Psoas muscle (tissue), 8 donors: ENCODE measurements around the gene CTIF. TPM values are rescaled to one million over a fixed set of nuclear protein-coding genes. Genes with fewer than 3 reads are reported as not detected.

Experiments
- ATAC-seq, 4 donors: fragments of 200-7000 bp; cut with Tn5 transposase; one replicate each; pipeline ENCODE4 v1.9.1; 2020; ENCODE audit warnings: moderate library complexity in 3 of 4, mild to moderate bottlenecking in 2 of 4
- DNase-seq, 2 donors: peaks; one replicate each; pipeline ENCODE4 v3.0.0-alpha.2; 2020
- H3K27ac ChIP-seq: fragments of 200-600 bp; one replicate; pipeline ENCODE4 v1.8.0; 2022
- H3K27me3 ChIP-seq, 3 donors: fragments of 200-600 bp in 1 of 3; one replicate each; pipeline versions ENCODE4 v1.6.1 to v1.8.0; 2013 to 2022; ENCODE audit warnings: low read length in 2 of 3, mild to moderate bottlenecking in 2 of 3, moderate library complexity in 1 of 3; ENCODE audit not compliant: insufficient read depth in 3 of 3
- H3K36me3 ChIP-seq, 2 donors: fragments of 200-600 bp in 1 of 2; one replicate each; pipeline versions ENCODE4 v1.6.1 to v1.8.0; 2013 to 2022; ENCODE audit warnings: low read depth in 1 of 2, mild to moderate bottlenecking in 1 of 2, moderate library complexity in 1 of 2; ENCODE audit not compliant: insufficient read depth in 1 of 2
- H3K4me1 ChIP-seq: fragments of 200-600 bp; one replicate; pipeline ENCODE4 v1.8.0; 2022
- H3K4me3 ChIP-seq: fragments of 200-600 bp; one replicate; pipeline ENCODE4 v1.8.0; 2022; ENCODE audit warnings: mild to moderate bottlenecking
- H3K9me3 ChIP-seq: fragments of 200-600 bp; one replicate; pipeline ENCODE4 v1.8.0; 2022
- WGBS, 3 donors: extraction: QIAGEN DNeasy Blood & Tissue Kit; methylation state at CpG; one replicate each; pipeline versions ENCODE4 v1.1.6 to v1.1.7; 2013; 5-methylcytosine and 5-hydroxymethylcytosine counted together
- intact Hi-C, 2 donors: fragments of 100-400 bp; cut with DNase I; formaldehyde crosslinking; loops; one replicate each; pipeline versions ENCODE4 v1.11.0 to v1.14.2; 2022
- polyA plus RNA-seq, 3 donors: library from polyadenylated mRNA; stranded (reverse); fragments of 200-250 nt; gene quantifications; one replicate each; pipeline ENCODE4 v1.2.3, GENCODE V29; 2013
- total RNA-seq, 4 donors: library from RNA; stranded (reverse); fragmentation: NEBNext Ultra II Directional in 2 of 4; extraction: Animal tissue kit (Norgen Biotek cat#: 25700) in 2 of 4; gene quantifications; one replicate each; pipeline versions ENCODE4 v1.2.1 to v1.2.4, GENCODE V29; 2021 to 2023
- TF ChIP-seq, protein P1 (sequence below): fragments of 200-600 bp; IDR thresholded peaks from one replicate; pipeline ENCODE4 v1.8.0; 2022; ENCODE audit warnings: antibody characterized with exemption
- donor health status: healthy with polysubstance abuse.
- donor health status: DM: no; HTN: no; CAD: no; lungs with moderate emphysema.
- donor health status: Bipolar disorder and iron deficiency.
- donor health status: healthy.
- donor health status: DM: yes; HTN: yes; CAD: no.
- donor health status: DM: no; HTN: no; CAD: no.
- donor health status: DM: no; HTN: no; CAD: no.
- donor health status: DM: yes; HTN: yes; CAD: no.

Gene CTIF
- total and polyA plus RNA-seq, 7 donors = 11.3 to 40.5 (median 26.9) TPM

DNA sequence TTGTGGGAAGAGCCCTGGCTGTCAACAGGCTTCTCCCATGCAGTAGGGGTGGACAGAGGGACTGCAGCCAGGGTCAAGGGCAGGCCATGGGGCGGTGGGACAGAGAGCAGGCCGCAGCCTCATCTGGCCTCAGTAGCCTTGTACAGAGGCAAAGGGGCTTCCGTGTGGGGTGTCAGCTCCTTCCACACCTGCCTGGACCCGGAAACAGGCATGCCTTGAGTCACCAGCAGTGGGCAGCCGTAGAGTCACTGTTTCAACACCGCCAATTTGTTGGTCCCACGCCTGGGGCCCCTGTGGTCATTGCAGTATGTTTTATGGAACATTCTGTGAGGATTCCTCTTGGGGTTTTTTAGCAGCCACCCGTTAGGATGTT lies 238.9 kb downstream of the CTIF start:
- ATAC-seq (no peak), DNase-seq (no peak)
- Histone ChIP-seq H3K27me3 (no peaks in the 10 kb centered on the region), H3K27ac (no peak overlapping the region), H3K36me3 (no peaks in the 10 kb centered on the region), H3K4me1 (peaks cover 48% of the 10 kb centered on the region), H3K4me3 (no peak overlapping the region), H3K9me3 (no peaks in the 10 kb centered on the region)
- TF ChIP-seq, protein P1, sequence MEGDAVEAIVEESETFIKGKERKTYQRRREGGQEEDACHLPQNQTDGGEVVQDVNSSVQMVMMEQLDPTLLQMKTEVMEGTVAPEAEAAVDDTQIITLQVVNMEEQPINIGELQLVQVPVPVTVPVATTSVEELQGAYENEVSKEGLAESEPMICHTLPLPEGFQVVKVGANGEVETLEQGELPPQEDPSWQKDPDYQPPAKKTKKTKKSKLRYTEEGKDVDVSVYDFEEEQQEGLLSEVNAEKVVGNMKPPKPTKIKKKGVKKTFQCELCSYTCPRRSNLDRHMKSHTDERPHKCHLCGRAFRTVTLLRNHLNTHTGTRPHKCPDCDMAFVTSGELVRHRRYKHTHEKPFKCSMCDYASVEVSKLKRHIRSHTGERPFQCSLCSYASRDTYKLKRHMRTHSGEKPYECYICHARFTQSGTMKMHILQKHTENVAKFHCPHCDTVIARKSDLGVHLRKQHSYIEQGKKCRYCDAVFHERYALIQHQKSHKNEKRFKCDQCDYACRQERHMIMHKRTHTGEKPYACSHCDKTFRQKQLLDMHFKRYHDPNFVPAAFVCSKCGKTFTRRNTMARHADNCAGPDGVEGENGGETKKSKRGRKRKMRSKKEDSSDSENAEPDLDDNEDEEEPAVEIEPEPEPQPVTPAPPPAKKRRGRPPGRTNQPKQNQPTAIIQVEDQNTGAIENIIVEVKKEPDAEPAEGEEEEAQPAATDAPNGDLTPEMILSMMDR = no peak
- WGBS, 3 donors = 84 to 96% (median 93%) methylated on average over 8 of the region's 8 CpGs
- intact Hi-C loops = loop anchor here in 1 of 2 donors (5.0 kb wide), 2 partner anchors 100 to 265 kb away; no protein-coding TSS in a partner anchor

DNA sequence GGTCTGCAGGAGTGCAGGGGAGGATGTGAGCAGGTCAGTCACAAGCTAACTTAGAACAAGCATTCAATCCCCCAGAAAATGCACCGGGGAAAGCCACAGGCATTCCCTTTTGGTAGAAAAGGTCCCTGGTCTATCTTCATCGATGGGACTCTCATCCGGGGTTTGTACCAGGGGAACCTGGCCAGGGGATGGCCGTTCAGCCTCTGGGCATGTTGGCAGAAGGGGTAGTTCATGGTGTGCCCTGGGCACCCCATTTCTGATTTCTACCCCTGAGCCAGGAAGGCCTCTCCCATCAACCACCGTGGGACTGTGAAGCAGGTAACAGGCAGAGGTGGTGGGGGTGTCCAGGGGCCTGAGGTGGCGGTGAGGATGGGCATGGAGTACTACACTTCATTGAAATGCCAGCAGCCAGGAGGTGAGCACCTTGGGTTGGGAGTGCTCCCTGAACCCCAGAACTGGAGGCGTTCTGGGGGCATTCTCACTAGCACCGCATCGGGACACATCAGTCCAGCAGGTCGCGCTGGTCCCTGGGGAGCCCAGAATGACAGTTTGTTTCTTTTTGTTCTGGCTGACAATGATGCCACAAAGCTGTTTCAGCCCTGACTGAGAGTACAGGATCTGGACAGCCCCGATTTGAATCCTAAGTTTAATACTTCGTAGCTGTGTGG lies 239.6 kb downstream of the CTIF start:
- 91 to 96% (median 94%) methylated on average over 13 of the region's 13 CpGs for WGBS, 3 donors

DNA sequence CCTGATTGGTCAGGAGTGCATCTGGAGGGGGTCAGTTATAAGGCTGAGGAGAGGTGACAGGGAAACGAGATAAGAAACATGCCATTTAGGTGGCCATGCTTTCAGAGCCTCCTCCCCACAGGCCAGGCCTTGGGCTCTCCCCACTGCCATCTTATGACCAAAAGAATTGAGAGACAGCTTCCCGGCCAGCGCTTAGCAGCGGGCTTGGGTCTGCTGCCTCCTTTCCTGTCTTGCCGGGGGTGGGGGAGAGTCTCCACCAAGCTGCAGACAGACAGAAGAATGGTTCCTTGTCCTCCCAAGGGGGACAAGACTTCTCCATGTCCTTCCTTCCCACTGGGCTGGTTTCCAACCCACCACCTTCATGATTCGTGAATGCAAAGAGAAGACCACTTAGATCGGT lies 240.6 kb downstream of the CTIF start:
- Histone ChIP-seq H3K4me3 (no peak overlapping the region), H3K4me1 (peaks cover 59% of the 10 kb centered on the region), H3K36me3 (no peaks in the 10 kb centered on the region), H3K27me3 (no peaks in the 10 kb centered on the region), H3K9me3 (no peaks in the 10 kb centered on the region), H3K27ac (peak overlapping the region; percentile 74)
- 91 to 95% (median 94%) methylated on average over 7 of the region's 7 CpGs for WGBS, 3 donors
- TF ChIP-seq, protein P1 = no peak
- intact Hi-C loops = loop anchor here in 1 of 2 donors (5.0 kb wide), 2 partner anchors 102 to 263 kb away; no protein-coding TSS in a partner anchor
- DNase-seq = peak in 1 of 2 donors; percentile 5
- no peak for ATAC-seq

More for the DNA sequence above, 239.6 kb downstream of the CTIF start:
- Histone ChIP-seq H3K4me1 (peaks cover 49% of the 10 kb centered on the region), H3K9me3 (no peaks in the 10 kb centered on the region), H3K27me3 (no peaks in the 10 kb centered on the region), H3K4me3 (no peak overlapping the region), H3K36me3 (no peaks in the 10 kb centered on the region), H3K27ac (no peak overlapping the region)
- DNase-seq (peak; percentile 12 to 29), ATAC-seq (no peak)
- intact Hi-C loops = loop anchor here in 1 of 2 donors (5.0 kb wide), 2 partner anchors 101 to 264 kb away; no protein-coding TSS in a partner anchor
- TF ChIP-seq, protein P1 = no peak

DNA sequence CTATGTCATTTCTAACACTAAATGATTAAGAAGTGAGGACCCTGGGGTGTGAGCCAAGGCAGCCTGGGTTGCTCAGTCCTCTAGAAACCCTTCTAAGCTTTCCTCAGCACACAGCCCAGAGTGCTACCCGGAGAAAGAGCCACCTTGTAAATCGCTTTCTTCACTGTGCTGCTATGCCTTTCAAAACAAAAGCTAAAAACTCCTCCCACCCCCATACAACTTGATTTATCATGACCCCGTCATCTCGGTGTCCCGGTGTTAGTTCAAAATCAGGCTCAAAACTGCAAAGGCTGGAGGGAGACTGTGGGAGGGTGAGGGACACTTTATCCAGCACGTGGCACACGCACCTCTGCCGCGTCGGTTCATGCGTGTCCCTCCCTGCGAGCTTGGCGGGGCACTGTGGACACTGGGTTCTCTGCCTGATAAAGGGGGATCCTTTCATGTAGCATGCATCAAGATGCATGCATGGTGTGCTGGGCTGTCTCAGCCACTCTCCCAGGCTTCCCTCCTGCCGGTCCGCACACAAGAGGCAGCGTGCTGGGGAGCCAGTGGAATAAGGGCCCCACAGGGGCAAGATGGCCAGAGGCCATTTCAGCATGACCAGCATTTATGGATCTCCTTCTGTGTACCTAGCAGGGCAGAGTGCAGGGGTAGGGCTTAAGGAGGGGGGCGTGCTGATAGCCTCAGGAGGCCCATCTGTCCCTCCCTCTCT lies 241.5 kb downstream of the CTIF start:
- no peaks in the 10 kb centered on the region for H3K36me3 ChIP-seq
- peaks cover 59% of the 10 kb centered on the region for H3K4me1 ChIP-seq
- peak overlapping the region; percentile 39 for H3K4me3 ChIP-seq
- intact Hi-C loops = loop anchor here in 1 of 2 donors (5.0 kb wide), 1 partner anchor 157 kb away; no protein-coding TSS in a partner anchor
- peak overlapping the region; percentile 74 for H3K27ac ChIP-seq
- TF ChIP-seq, protein P1 = no peak
- no peaks in the 10 kb centered on the region for H3K27me3 ChIP-seq
- WGBS, 3 donors = 53 to 87% (median 54%) methylated on average over 17 of the region's 17 CpGs
- H3K9me3 ChIP-seq = no peaks in the 10 kb centered on the region
- peak; percentile 18 to 52 for DNase-seq
- ATAC-seq = peak in 2 of 4 donors; percentile 16 to 17
